ENCODE measurements around the gene NDUFS4.
"Not testable (repeated sequence)": the region's sequence is repeated elsewhere in the genome, so short reads cannot be mapped to it uniquely, and the experiment has no call there.

Gene NDUFS4

DNA sequence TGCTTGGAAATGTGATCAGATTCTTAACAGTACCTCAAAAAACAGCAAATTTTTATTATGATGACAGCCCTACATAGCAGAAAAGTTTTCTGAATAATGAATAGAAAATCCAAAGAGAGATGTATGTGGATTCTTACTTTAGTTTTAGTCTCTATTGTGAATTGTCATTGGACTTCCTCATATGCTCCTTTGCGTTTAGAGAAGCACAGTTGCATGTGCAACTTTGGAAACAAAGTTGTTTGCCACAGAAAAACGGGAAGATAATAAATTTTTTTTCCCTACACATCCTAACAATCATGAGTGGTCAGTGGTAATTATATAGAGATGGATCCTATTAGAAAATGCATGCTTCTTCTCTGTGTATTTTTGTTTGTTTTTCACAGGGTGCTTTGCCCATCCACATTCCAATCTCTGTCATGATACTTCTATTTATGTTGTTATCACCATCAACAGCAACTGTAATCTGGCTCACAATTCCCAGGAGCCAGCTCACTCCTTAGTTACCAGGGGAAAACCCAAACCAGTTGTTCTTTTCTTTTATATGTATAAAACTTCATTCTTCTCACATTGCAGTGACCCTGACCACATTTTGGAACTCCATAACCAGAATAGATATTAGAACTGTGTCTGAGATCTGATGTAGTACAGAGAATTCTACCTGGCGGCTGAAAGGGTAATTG, 118.7 kb downstream of the NDUFS4 start:
- CTCF ChIA-PET = no interaction called here
- POLR2A ChIA-PET (ENCODE audit: low non-redundant PET) = no interaction called here
- no peak overlapping the region for H3K27ac ChIP-seq
- DNase-seq (ENCODE audit: low spot score) = no peak
- no peak for TF ChIP-seq CTCF (conservative IDR thresholded peaks at IDR 0.05; ENCODE audit: low read depth)

DNA sequence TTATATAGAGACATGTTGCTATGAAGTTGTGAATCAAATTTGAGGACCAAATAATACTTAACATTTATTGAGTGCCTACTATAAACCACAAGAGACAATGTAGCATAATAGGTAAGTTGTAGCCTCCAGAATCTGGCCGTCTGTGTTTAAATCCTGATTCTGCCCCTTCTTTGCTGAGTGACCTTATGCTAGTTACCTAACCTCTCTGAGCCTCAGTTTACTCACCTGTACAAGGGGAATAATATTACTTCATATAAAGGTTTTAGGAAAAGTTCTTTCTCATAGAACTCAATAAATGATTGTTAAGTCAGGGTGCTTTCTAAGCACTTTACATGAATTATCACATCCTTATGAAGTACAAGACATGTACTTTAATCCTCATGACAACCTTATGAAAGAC, 120.6 kb downstream of the NDUFS4 start:
- DNase-seq (ENCODE audit: low spot score) = no peak
- TF ChIP-seq CTCF (conservative IDR thresholded peaks at IDR 0.05; ENCODE audit: low read depth) = no peak
- no peak overlapping the region for H3K27ac ChIP-seq
- ChIA-PET POLR2A (ENCODE audit: low non-redundant PET) (no interaction called here), CTCF (no interaction called here)

- no peak for DNase-seq (ENCODE audit: low spot score)
- no peak for TF ChIP-seq CTCF (conservative IDR thresholded peaks at IDR 0.05; ENCODE audit: low read depth)
- POLR2A ChIA-PET (ENCODE audit: low non-redundant PET) = no interaction called here
- CTCF ChIA-PET = no interaction called here
- H3K27ac ChIP-seq = no peak overlapping the region
Measured at GRCh38 chr5:53691014-53691413, 130.6 kb downstream of the NDUFS4 start.

DNA sequence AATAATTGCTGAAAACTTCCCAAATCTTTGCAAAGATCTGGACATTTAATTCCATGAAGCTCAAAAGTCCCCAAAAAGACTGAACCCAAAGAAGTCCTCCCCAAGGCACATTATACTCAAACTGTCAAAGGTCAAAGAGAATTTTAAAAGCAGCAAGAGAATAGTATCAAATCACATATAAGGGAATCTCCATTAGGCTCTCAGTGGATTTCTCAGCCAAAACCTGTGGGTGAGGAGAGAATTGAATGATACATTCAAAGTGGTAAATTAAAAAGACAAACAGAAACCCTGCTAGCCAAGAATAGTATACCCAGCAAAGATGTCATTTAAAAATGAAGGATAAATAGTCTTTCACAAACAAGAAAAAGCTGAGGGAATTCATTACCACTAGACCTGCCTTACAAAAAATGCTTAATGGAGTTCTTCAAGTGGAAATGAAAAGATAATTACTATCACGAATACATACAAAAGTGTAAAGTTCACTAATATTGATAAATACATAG, 134.1 kb downstream of the NDUFS4 start:
- H3K27ac ChIP-seq = no peak overlapping the region
- no peak for DNase-seq (ENCODE audit: low spot score)
- ChIA-PET POLR2A (ENCODE audit: low non-redundant PET) (no interaction called here), CTCF (interaction anchor here (0.6 kb wide), 1 partner anchor 369 kb away, joined by 6 read pairs; no protein-coding TSS in a partner anchor)
- no peak for TF ChIP-seq CTCF (conservative IDR thresholded peaks at IDR 0.05; ENCODE audit: low read depth)

DNA sequence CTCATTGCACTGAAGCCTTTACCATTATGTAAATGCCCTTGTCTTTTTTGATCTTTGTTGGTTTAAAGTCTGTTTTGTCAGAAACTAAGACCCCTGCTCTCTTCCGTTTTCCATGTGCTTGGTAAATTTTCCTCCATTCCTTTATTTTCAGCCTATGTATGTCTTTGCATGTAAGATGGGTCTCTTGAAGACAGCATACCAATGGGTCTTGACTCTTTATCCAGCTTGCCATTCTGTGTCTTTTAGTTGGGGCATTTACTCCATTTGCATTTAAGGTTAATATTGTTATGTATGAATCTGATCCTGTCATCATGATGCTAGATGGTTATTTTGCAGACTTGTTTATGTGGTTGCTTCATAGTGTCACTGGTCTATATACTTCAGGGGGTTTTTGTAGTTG, 150.0 kb downstream of the NDUFS4 start:
- POLR2A ChIA-PET (ENCODE audit: low non-redundant PET); DNase-seq (ENCODE audit: low spot score); H3K27ac ChIP-seq: not testable (repeated sequence)
- CTCF ChIA-PET = interaction anchor here (0.5 to 0.7 kb wide), 3 partner anchors 8 to 501 kb away, joined by 3 to 8 read pairs (median 3); no protein-coding TSS in a partner anchor

DNA sequence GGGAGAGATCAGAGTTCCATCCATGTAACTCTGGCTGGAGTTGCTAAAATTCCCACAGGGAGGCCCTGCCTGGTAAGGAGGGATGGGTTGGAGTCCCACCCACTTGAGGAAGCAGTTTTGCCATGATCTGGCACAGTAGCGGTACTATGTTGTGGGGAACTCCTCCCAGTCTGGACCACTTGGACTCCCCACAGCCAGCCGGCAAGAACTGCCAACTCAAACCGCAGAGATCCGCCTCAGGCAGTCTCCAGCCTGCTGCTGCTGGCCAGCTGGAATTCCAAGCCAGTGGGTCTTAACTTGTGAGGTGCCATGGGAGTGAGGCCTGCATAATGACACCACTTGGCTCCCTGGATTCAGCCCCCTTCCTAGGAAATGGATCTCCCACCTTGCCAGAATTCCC, 151.9 kb downstream of the NDUFS4 start:
- no peak for DNase-seq (ENCODE audit: low spot score)
- no peak for TF ChIP-seq CTCF (conservative IDR thresholded peaks at IDR 0.05; ENCODE audit: low read depth)
- H3K27ac ChIP-seq = no peak overlapping the region
- CTCF ChIA-PET = no interaction called here
- POLR2A ChIA-PET (ENCODE audit: low non-redundant PET) = no interaction called here

DNA sequence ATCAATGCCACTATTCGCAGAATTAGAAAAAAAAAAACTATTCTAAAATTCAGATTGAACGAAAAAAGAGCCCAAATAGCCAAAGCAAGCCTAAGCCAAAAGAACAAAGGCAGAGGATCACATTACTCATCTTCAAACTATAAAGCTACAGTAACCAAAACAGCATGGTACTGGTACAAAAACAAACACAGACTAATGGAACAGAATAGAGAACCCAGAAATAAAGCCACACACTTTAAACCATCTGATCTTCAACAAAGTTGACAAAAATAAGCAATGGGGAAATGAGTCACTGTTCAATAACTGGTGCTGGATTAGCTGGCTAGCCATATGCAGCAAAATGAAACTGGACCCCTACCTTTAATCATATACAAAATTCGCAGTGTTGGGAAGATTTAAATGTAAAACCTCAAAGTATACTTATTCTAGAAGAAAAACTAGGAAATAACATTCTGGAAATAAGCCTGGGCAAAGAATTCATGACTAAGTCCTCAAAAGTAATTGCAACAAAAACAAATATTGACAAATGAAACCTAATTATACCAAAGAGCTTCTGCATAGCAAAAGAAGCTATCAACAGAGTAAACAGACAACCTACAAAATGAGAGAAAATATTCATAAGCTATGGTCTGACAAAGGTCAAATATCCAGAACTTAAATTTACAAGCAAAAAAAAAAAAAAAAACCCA, 153.7 kb downstream of the NDUFS4 start:
- DNase-seq (ENCODE audit: low spot score) = no peak
- ChIA-PET POLR2A (ENCODE audit: low non-redundant PET) (interaction anchor here (0.7 kb wide), 1 partner anchor 145 kb away, joined by 4 read pairs; no protein-coding TSS in a partner anchor), CTCF (interaction anchor here (0.6 kb wide), 1 partner anchor 30 kb away, joined by 3 read pairs; no protein-coding TSS in a partner anchor)
- H3K27ac ChIP-seq = no peak overlapping the region
- no peak for TF ChIP-seq CTCF (conservative IDR thresholded peaks at IDR 0.05; ENCODE audit: low read depth)

Measured in RWPE1 (cell line).